ENCODE measurements around the gene CEP104. TPM values are rescaled to one million over a fixed set of nuclear protein-coding genes. Genes with fewer than 3 reads are reported as not detected.

The CEP104 gene
- polyA plus RNA-seq, 1 donor (not counting 4 experiments of a cell fraction or from before 2014, with no cell fraction given) = 35.7 TPM

GRCh38 chr1:3762151-3762872 lies 94.7 kb downstream of the CEP104 start:
- Histone ChIP-seq H2AFZ (ENCODE audit: control insufficient read depth, low read length) (no peak overlapping the region), H3K9me3 (ENCODE audit: control insufficient read depth, low read depth, low read length) (peaks cover 2% of the 10 kb centered on the region), H3K4me2 (ENCODE audit: control insufficient read depth, extremely low read depth, insufficient read depth, low read depth, low read length) (no peak overlapping the region), H3K9me1 (ENCODE audit: control insufficient read depth, extremely low read depth, insufficient read depth, low read length) (no peaks in the 10 kb centered on the region), H3K27ac (ENCODE audit: control insufficient read depth, insufficient read depth, low read length) (no peak overlapping the region), H3K4me3 (ENCODE audit: control insufficient read depth in 2 of 3, extremely low read depth in 1 of 3, insufficient read depth in 2 of 3, low read depth in 1 of 3, low read length in 3 of 3) (no peak overlapping the region), H4K20me1 (ENCODE audit: control insufficient read depth, extremely low read depth, insufficient read depth, low read length) (no peaks in the 10 kb centered on the region), H3K36me3 (ENCODE audit: control insufficient read depth in 2 of 2, extremely low read depth in 1 of 2, insufficient read depth in 2 of 2, low read length in 2 of 2) (no peaks in the 10 kb centered on the region), H3K4me1 (ENCODE audit: control insufficient read depth, extremely low read depth, insufficient read depth, low read length) (no peaks in the 10 kb centered on the region), H3K9ac (ENCODE audit: control insufficient read depth, extremely low read depth, insufficient read depth, low read length) (no peak overlapping the region), H3K79me2 (ENCODE audit: control insufficient read depth, insufficient read depth, low read length) (no peaks in the 10 kb centered on the region), H3K27me3 (ENCODE audit: control insufficient read depth, extremely low read depth, insufficient read depth, low read length) (peaks cover 25% of the 10 kb centered on the region)
- no peak for TF ChIP-seq EZH2 (IDR thresholded peaks at IDR 0.05; ENCODE audit: low read length)
- TF ChIP-seq CTCF (optimal IDR thresholded peaks at IDR 0.05 in 1 of 3, IDR thresholded peaks at IDR 0.05 in 1 of 3, conservative IDR thresholded peaks at IDR 0.05 in 1 of 3; ENCODE audit: extremely low read depth in 1 of 3, insufficient read depth in 2 of 3, low read length in 3 of 3) = no peak
- no peak for DNase-seq (ENCODE audit: low read depth, low spot score)
- dilution Hi-C loops (cut with MboI; ENCODE audit: extremely low pct_ligation_motif_present, low sequenced_read_pairs) = no loop called here
- no peak for FAIRE-seq

Small RNA genes within 50 kb of the gene (small RNA-seq; reads per million reads assigned to genes)
- gene RN7SL574P (ENCODE audit: insufficient read length in 3 of 3, low read depth in 3 of 3, low replicate concordance in 1 of 3) = 0 reads per million in 3 experiments

Other genes starting within 250 kb of the CEP104 start
- gene MEGF6, start 245.7 kb downstream of the CEP104 start, polyA plus RNA-seq = 0.24 to 0.71 TPM (median 0.42 TPM) in 3 replicates
- 57.4 to 83.0 TPM (median 68.1 TPM) in 3 replicates for gene TPRG1L, start 232.2 kb downstream of the CEP104 start, polyA plus RNA-seq
- 16.6 to 24.9 TPM (median 18.9 TPM) in 3 replicates for gene WRAP73, start 207.1 kb downstream of the CEP104 start, polyA plus RNA-seq
- gene TP73, start 204.7 kb downstream of the CEP104 start, polyA plus RNA-seq = 0.10 to 0.23 TPM (median 0.14 TPM) in 3 replicates
- not detected in 3 replicates for gene CCDC27, start 104.8 kb downstream of the CEP104 start, polyA plus RNA-seq
- 0.79 to 1.3 TPM (median 1.0 TPM) in 3 replicates for gene SMIM1, start 84.5 kb downstream of the CEP104 start, polyA plus RNA-seq
- 20.5 to 40.1 TPM (median 33.1 TPM) in 3 replicates for gene LRRC47, start 60.7 kb downstream of the CEP104 start, polyA plus RNA-seq
- 3.6 to 5.2 TPM (median 4.5 TPM) in 3 replicates for gene DFFB, start 265 bp upstream of the CEP104 start, polyA plus RNA-seq
- gene C1orf174, start 43.1 kb upstream of the CEP104 start, polyA plus RNA-seq = 21.8 to 34.3 TPM (median 26.8 TPM) in 3 replicates

All from keratinocyte (primary cell).